H9 (cell line): ENCODE measurements around the gene RIPK1. TPM values are rescaled to one million over a fixed set of nuclear protein-coding genes. Genes with fewer than 3 reads are reported as not detected.

ENCODE experiments used
- DNase-seq: peaks from one replicate; pipeline ENCODE4 v3.0.0-alpha.2; 2017
- H2AFZ ChIP-seq: one replicate; pipeline ENCODE4 v1.6.1; 2013; ENCODE audit warnings: mild to moderate bottlenecking, low read length, control low read depth, moderate library complexity
- H2AK5ac ChIP-seq: 2 replicates; pipeline ENCODE4 v1.6.1; 2013; ENCODE audit warnings: low read length, control low read depth, mixed read lengths; ENCODE audit not compliant: insufficient read length
- H2BK120ac ChIP-seq: one replicate; pipeline ENCODE4 v1.6.1; 2013; ENCODE audit warnings: low read depth, mild to moderate bottlenecking, low read length, control low read depth, inconsistent platforms; ENCODE audit not compliant: poor library complexity, severe bottlenecking
- H2BK12ac ChIP-seq: 2 replicates; pipeline ENCODE4 v1.6.1; 2013; ENCODE audit warnings: low read length, control low read depth, mixed read lengths, low read depth; ENCODE audit not compliant: insufficient read length
- H2BK15ac ChIP-seq: 2 replicates; pipeline ENCODE4 v1.6.1; 2013; ENCODE audit warnings: low read depth, low read length, control low read depth
- H2BK20ac ChIP-seq: one replicate; pipeline ENCODE4 v1.6.1; 2013; ENCODE audit warnings: low read depth, mild to moderate bottlenecking, low read length, control low read depth, inconsistent platforms; ENCODE audit not compliant: poor library complexity, severe bottlenecking
- H2BK5ac ChIP-seq: 2 replicates; pipeline ENCODE4 v1.6.1; 2013; ENCODE audit warnings: low read length, control low read depth, mixed read lengths; ENCODE audit not compliant: insufficient read length
- H3K14ac ChIP-seq: 2 replicates; pipeline ENCODE4 v1.6.1; 2013; ENCODE audit warnings: low read length, control low read depth; ENCODE audit not compliant: insufficient read depth
- H3K18ac ChIP-seq: 2 replicates; pipeline ENCODE4 v1.6.1; 2013; ENCODE audit warnings: low read depth, mild to moderate bottlenecking, mixed read lengths, low read length, control low read depth; ENCODE audit not compliant: insufficient read length
- H3K23ac ChIP-seq: 2 replicates; pipeline ENCODE4 v1.6.1; 2013; ENCODE audit warnings: low read length, control low read depth, mixed read lengths, low read depth; ENCODE audit not compliant: insufficient read length
- H3K23me2 ChIP-seq: 2 replicates; pipeline ENCODE4 v1.6.1; 2013; ENCODE audit warnings: low read depth, mild to moderate bottlenecking, mixed read lengths, low read length, control low read depth; ENCODE audit not compliant: insufficient read length, poor library complexity, severe bottlenecking
- H3K27ac ChIP-seq: 2 replicates; pipeline ENCODE4 v1.5.1; 2013; ENCODE audit warnings: low read length, control low read depth, mixed read lengths, low read depth; ENCODE audit not compliant: insufficient read length
- H3K27me3 ChIP-seq: 2 replicates; pipeline ENCODE4 v1.6.1; 2013; ENCODE audit warnings: low read length, control low read depth, inconsistent platforms; ENCODE audit not compliant: insufficient read depth
- H3K4ac ChIP-seq: 2 replicates; pipeline ENCODE4 v1.6.1; 2013; ENCODE audit warnings: low read depth, mild to moderate bottlenecking, control low read depth, inconsistent platforms, low read length, moderate library complexity
- H3K4me1 ChIP-seq: 2 replicates; pipeline ENCODE4 v1.6.1; 2013; ENCODE audit warnings: low read length, control low read depth, inconsistent platforms; ENCODE audit not compliant: insufficient read depth
- H3K4me2 ChIP-seq: 2 replicates; pipeline ENCODE4 v1.6.1; 2013; ENCODE audit warnings: low read length, control low read depth, mixed read lengths; ENCODE audit not compliant: insufficient read length, insufficient read depth
- H3K56ac ChIP-seq: 2 replicates; pipeline ENCODE4 v1.6.1; 2013; ENCODE audit warnings: low read depth, mild to moderate bottlenecking, mixed read lengths, low read length, control low read depth; ENCODE audit not compliant: insufficient read length
- H3K79me1 ChIP-seq: 2 replicates; pipeline ENCODE4 v1.6.1; 2013; ENCODE audit warnings: low read depth, mild to moderate bottlenecking, moderate library complexity, low read length, control low read depth, inconsistent platforms; ENCODE audit not compliant: insufficient read depth, poor library complexity, severe bottlenecking
- H3K79me2 ChIP-seq: 2 replicates; pipeline ENCODE4 v1.6.1; 2013; ENCODE audit warnings: low read length, control low read depth, inconsistent platforms; ENCODE audit not compliant: insufficient read depth
- H3K9ac ChIP-seq: 2 replicates; pipeline ENCODE4 v1.6.1; 2013; ENCODE audit warnings: low read length, control low read depth, mixed read lengths; ENCODE audit not compliant: insufficient read length; ENCODE audit errors: extremely low read depth
- H3K9me3 ChIP-seq: one replicate; pipeline ENCODE4 v1.6.1; 2013; ENCODE audit warnings: low read depth, low read length, inconsistent platforms; ENCODE audit not compliant: control insufficient read depth
- H3T11ph ChIP-seq: one replicate; pipeline ENCODE4 v1.6.1; 2013; ENCODE audit warnings: mild to moderate bottlenecking, low read length, control low read depth, inconsistent platforms
- H4K20me1 ChIP-seq: one replicate; pipeline ENCODE4 v1.6.1; 2013; ENCODE audit not compliant: control insufficient read depth, insufficient read length, insufficient read depth
- H4K5ac ChIP-seq: 2 replicates; pipeline ENCODE4 v1.6.1; 2013; ENCODE audit warnings: low read depth, mild to moderate bottlenecking, mixed read lengths, low read length, control low read depth; ENCODE audit not compliant: insufficient read length
- H4K8ac ChIP-seq: replicated peaks from 2 replicates; pipeline ENCODE4 v1.6.1; 2013; ENCODE audit warnings: low read length, control low read depth, mixed read lengths, low read depth; ENCODE audit not compliant: insufficient read length
- H4K91ac ChIP-seq: 2 replicates; pipeline ENCODE4 v1.6.1; 2013; ENCODE audit warnings: low read depth, mild to moderate bottlenecking, moderate library complexity, mixed read lengths, low read length, control low read depth; ENCODE audit not compliant: insufficient read length
- H3K27ac Mint-ChIP-seq, 3 experiments: 2 replicates in 2 of 3; 3 replicates in 1 of 3; pipeline ENCODE4 v1.8.0; 2020 to 2021; ENCODE audit warnings: mixed read lengths in 3 of 3, mild to moderate bottlenecking in 1 of 3, moderate library complexity in 1 of 3
- H3K27me3 Mint-ChIP-seq: 2 replicates; pipeline ENCODE4 v1.8.0; 2021; ENCODE audit warnings: low read depth, mild to moderate bottlenecking, moderate library complexity, mixed read lengths
- H3K36me3 Mint-ChIP-seq, 3 experiments: 2 replicates in 2 of 3; 3 replicates in 1 of 3; pipeline ENCODE4 v1.8.0; 2020 to 2021; ENCODE audit warnings: low read depth in 3 of 3, mixed read lengths in 3 of 3; ENCODE audit not compliant: insufficient read depth in 1 of 3
- H3K4me1 Mint-ChIP-seq, 2 experiments: 2 replicates each; pipeline ENCODE4 v1.8.0; 2020; ENCODE audit warnings: mixed read lengths in 2 of 2
- H3K4me3 Mint-ChIP-seq, 2 experiments: 2 replicates in 1 of 2; 3 replicates in 1 of 2; pipeline ENCODE4 v1.8.0; 2020 to 2021; ENCODE audit warnings: mild to moderate bottlenecking in 2 of 2, mixed read lengths in 2 of 2, moderate library complexity in 1 of 2
- H3K9me3 Mint-ChIP-seq, 2 experiments: 2 replicates in 1 of 2; 3 replicates in 1 of 2; pipeline ENCODE4 v1.8.0; 2020; ENCODE audit warnings: mild to moderate bottlenecking in 2 of 2, mixed read lengths in 2 of 2, moderate library complexity in 1 of 2
- WGBS: extraction: QIAGEN DNeasy Blood & Tissue Kit; methylation state at CpG from one replicate; pipeline ENCODE4 v1.1.7; 2013; ENCODE audit warnings: missing lambda C conversion rate, low lambda C conversion rate, mixed read lengths; ENCODE audit not compliant: insufficient read length; ENCODE audit errors: extremely low coverage; 5-methylcytosine and 5-hydroxymethylcytosine counted together
- total RNA-seq: library from RNA; stranded (reverse); gene quantifications from 2 replicates; pipeline ENCODE4 v1.2.1, GENCODE V29; 2021
- TF ChIP-seq, protein P1 (sequence below): fragments of 200-600 bp; sonication (generic); conservative IDR thresholded peaks from 3 replicates; pipeline ENCODE4 v1.8.0; 2021; ENCODE audit warnings: antibody characterized with exemption, mild to moderate bottlenecking

RIPK1 gene
- total RNA-seq, 1 experiment from 2014 or later = 24.6 TPM

DNA sequence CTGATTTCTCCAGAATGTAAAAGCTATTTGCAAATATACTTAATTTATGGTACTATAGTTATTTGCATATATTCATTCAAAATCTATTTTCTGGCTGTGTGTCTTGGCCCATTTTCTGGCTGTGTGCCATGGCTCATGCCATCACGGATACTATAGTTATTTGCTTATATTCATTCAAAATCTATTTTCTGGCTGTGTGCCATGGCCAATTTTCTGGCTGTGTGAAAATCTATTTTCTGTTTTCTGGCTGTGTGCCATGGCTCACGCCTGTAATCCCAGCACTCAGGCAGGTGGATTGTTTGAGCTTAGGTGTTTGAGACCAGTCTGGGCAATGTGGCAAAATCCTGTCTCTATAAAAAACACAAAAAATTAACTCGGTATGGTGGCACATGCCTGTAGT is 28.9 kb upstream of the RIPK1 start:
- H2BK12ac ChIP-seq = no peak overlapping the region
- TF ChIP-seq, protein P1, sequence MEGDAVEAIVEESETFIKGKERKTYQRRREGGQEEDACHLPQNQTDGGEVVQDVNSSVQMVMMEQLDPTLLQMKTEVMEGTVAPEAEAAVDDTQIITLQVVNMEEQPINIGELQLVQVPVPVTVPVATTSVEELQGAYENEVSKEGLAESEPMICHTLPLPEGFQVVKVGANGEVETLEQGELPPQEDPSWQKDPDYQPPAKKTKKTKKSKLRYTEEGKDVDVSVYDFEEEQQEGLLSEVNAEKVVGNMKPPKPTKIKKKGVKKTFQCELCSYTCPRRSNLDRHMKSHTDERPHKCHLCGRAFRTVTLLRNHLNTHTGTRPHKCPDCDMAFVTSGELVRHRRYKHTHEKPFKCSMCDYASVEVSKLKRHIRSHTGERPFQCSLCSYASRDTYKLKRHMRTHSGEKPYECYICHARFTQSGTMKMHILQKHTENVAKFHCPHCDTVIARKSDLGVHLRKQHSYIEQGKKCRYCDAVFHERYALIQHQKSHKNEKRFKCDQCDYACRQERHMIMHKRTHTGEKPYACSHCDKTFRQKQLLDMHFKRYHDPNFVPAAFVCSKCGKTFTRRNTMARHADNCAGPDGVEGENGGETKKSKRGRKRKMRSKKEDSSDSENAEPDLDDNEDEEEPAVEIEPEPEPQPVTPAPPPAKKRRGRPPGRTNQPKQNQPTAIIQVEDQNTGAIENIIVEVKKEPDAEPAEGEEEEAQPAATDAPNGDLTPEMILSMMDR = no peak
- no peak overlapping the region for H2AK5ac ChIP-seq
- H3K23ac ChIP-seq = no peak overlapping the region
- no peak overlapping the region for H3K4me3 Mint-ChIP-seq
- no peak overlapping the region for H3K4me2 ChIP-seq
- peaks cover 0 to 5% (median 0%) of the 10 kb centered on the region in 3 experiments; a peak in 3 of 7 replicates for H3K36me3 Mint-ChIP-seq
- no peaks in the 10 kb centered on the region; the same call in 1 of the 2 replicates for H3K4me1 ChIP-seq
- H3K27ac Mint-ChIP-seq = no peak overlapping the region; a peak in 1 of 7 replicates
- H4K8ac ChIP-seq = no peak overlapping the region
- H3K4me1 Mint-ChIP-seq = peaks cover 12 to 22% of the 10 kb centered on the region in 2 experiments
- no peak overlapping the region for H3K27ac ChIP-seq
- no peak overlapping the region for H4K91ac ChIP-seq
- H3K79me2 ChIP-seq = no peaks in the 10 kb centered on the region
- H2BK20ac ChIP-seq = no peak overlapping the region
- no CpG with 5 or more reads among the region's 3 CpGs for WGBS
- no peak overlapping the region for H3K18ac ChIP-seq
- H4K20me1 ChIP-seq = no peaks in the 10 kb centered on the region
- no peak overlapping the region for H2BK120ac ChIP-seq
- H4K5ac ChIP-seq = no peak overlapping the region
- no peak overlapping the region for H2AFZ ChIP-seq
- no peak overlapping the region for H2BK5ac ChIP-seq
- peaks cover 2% of the 10 kb centered on the region for H3K23me2 ChIP-seq
- no peaks in the 10 kb centered on the region for H3K79me1 ChIP-seq
- H3K9me3 Mint-ChIP-seq = peaks cover 6 to 7% of the 10 kb centered on the region in 2 experiments; a peak in 3 of 5 replicates
- no peak overlapping the region for H3T11ph ChIP-seq
- peaks cover 6% of the 10 kb centered on the region; the same call in 1 of the 2 replicates for H3K27me3 Mint-ChIP-seq
- H3K27me3 ChIP-seq = no peaks in the 10 kb centered on the region
- H2BK15ac ChIP-seq = no peak overlapping the region
- no peak overlapping the region for H3K9ac ChIP-seq
- no peaks in the 10 kb centered on the region for H3K9me3 ChIP-seq
- no peak overlapping the region for H3K4ac ChIP-seq
- DNase-seq = no peak
- H3K14ac ChIP-seq = no peak overlapping the region
- no peak overlapping the region for H3K56ac ChIP-seq
